Stimulated activated CD4-positive, alpha-beta T cell treated with anti-CD3 and anti-CD28 coated beads, Interleukin-15, amount 100 ng/mL, for 1 hour (primary cell): ENCODE data around the gene PPP1R15A.
"Not testable (repeated sequence)": the region's sequence is repeated elsewhere in the genome, so short reads cannot be mapped to it uniquely, and the experiment has no call there.

Experiments
- DNase-seq, 2 donors: peaks; one replicate each; pipeline ENCODE4 v3.0.0-alpha.2; 2020; ENCODE audit warnings: low read depth in 1 of 2, low spot score in 1 of 2

The PPP1R15A gene

DNA sequence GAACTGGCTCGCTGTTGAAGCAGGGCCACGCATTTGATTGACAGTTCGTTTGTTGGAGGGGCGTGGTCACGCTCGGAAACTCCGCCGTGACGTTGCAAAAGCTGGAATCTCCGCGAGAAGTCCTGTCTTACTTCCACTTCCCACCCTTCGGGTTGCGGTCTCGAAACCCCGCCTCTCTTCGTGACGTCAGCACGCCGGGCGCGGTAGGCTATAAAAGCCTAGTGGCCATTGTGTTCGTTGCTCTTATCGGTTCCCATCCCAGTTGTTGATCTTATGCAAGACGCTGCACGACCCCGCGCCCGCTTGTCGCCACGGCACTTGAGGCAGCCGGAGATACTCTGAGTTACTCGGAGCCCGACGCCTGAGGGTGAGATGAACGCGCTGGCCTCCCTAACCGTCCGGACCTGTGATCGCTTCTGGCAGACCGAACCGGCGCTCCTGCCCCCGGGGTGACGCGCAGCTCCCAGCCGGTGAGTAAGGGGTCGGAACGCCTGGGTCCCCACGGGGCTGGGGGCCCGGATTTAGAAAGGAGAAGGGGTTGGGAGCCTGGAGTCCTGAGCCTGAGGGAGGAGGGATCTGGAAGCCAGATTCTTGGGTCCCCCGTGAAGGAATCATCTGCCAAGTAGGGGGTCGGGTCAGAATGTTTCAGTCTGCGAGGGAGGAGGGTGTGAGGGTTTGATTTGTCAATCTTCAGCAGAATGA is at the start of gene PPP1R15A:
Gene PPP1R15A, plus strand, starts transcription at position 240 of the 702 bp plus-strand sequence. CDS start 813 bp downstream, outside the sequence.
- peak; percentile 96 to 99 for DNase-seq

DNA sequence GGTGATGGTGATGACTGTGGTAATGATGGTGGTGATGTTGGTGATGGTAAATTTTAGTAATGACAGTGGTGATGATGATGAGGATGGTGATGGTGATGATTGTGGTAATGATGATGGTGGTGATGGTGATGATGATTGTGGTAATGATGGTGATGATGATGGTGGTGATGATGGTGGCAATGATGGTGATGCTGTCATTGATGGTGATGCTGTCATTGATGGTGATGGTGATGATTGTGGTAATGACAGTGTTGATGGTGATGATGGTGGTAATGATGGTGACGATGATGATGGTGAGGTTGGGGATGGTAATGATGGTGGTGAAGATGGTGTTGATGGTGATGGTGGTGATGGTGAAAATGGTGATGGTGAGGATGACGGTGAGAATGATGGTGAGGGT is 49.7 kb upstream of the PPP1R15A start:
- no peak for DNase-seq

DNA sequence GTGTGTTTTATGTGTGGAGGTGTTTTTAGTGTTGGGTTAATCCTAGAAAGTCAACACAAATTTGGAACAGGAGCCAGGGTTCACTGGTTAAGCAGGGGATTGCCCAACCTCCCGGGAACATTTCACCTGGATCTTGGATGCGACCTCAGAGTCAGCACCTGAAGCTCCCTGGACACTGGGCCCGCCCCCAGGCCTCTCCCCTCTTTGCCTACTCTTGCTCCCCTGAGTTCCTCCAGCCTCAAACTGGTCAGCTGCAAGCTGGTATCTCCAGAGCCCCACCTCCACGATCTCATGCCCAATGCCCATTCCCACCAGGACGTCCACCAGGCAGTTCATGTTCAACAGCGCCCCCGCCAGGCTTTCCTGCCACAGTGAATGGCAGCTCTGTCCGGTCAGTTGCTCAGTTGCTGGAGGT is 45.6 kb upstream of the PPP1R15A start:
- no peak for DNase-seq

DNA sequence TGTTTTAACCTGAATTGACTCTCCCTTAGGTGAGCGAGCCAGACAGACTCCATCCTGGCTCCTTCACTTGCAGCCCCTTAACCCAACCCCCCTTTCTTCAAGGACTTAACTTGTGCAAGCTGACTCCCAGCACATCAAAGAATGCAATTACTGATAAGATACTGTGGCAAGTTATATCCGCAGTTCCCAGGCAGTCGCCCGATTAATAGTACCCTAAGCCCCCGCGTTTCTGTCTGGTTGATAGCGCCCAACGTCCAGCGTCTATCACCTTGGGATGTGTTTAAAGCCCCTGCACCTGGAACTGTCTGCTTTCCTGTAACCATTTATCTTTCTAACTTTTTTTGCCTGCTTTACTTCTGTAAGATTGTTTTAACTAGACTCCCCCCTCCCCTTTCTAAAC is 42.1 kb upstream of the PPP1R15A start:
- DNase-seq, result no peak

DNA sequence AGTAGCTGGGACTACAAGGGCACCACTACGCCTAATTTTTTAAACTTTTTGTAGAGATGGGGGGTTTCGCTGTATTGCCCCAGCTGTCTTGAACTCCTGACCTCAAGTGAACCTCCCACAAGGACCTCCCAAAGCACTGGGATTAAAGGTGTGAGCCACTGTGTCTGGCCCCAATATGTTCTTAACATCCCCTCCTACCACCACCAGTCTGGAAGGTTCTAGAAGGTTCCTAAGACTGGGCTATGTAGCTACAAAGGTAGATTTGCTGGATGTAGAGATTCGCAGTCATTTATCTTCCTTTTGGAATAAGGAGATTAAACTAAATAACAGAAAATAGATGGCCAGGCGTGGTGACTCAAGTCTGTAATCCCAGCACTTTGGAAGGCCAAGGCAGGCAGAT is 41.3 kb upstream of the PPP1R15A start:
- DNase-seq, result no peak

- no peak for DNase-seq
Measured at GRCh38 chr19:48833049-48833448, 39.2 kb upstream of the PPP1R15A start.

DNA sequence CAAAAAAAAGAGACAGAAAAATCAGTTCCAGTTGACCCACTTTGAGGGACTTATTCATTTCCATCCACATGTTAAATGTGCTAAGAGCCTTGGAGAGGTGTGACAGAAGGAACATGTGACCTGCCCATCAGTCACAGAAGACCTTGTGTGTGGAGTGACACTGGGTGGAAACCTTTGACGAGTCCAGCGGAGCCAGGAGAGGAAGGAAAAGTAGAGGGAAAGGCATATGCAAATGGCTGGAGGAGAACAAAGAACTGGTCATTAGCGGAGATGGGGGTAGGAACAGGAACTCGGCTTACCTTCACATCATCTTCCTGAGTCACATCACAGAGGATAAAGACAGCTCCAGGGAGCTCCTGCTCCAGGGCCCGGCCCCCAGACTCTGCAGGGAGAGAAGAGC is 38.2 kb upstream of the PPP1R15A start:
- no peak for DNase-seq

DNA sequence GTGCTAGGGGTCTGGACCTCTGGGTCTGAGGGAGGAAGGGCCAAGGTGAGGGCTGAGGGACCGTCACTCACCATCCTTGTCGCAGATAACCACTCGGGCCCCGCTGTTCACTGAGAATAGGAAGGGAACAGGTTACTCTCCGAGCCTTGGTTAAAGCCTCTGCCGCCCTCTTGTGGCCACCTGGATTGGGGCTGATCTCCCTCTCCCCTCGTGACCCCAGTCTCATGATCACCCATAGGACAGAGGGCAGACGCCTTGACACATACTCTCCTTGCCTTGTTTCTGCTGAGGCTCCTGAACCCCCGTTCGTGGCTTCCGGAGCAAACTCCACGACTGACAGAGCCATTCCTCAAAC is 36.5 kb upstream of the PPP1R15A start:
- peak; percentile 87 to 89 for DNase-seq

GRCh38 chr19:48836089-48837017 is 35.9 kb upstream of the PPP1R15A start, which contains the start of gene HSD17B14:
TSS of gene HSD17B14 (minus strand) at chr19:48836491. CDS start at chr19:48836411, 80 bp downstream.
- no peak for DNase-seq

DNA sequence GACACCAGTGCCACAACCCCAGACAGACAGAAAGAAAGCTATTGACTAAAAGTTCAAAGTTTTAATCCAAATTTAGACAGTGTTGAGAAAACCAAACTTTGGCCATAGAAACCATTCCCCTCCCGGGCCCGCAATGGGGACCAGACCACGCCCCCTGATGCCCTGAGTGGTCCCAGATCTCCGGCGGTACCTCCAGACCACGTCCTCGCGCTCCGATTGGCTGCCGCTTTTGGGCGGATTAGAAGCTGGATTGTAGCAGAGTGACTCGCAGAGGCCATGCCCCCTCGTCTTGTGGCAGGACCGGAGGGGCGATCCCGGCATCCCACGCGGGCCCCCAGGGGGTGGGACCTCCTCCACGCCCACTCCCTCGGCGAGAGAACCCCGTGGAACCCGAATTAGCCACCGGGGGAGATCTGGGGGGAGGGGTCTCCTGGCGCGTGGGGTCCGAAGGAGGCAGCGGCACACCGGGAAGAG is 35.1 kb upstream of the PPP1R15A start:
- peak; percentile 39 to 64 for DNase-seq

DNA sequence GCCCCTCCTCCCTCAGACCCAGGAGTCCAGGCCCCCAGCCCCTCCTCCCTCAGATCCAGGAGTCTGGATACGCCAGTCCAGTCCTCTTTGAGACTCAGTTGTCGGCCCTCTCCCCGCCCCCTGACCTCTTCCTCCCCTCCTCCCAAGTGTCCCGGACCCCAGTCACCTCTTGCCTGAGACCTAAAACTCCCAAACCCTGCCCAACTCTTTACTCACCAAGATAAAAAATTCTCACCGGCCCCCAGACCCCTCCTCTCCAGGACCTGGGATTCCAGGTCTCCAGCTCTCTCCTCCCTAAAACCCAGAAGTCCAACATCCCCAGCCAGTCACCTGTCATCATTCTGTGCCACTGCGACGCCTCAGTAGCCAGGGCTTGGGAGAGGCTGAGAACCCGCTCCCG is 34.5 kb upstream of the PPP1R15A start:
- DNase-seq, result no peak

DNA sequence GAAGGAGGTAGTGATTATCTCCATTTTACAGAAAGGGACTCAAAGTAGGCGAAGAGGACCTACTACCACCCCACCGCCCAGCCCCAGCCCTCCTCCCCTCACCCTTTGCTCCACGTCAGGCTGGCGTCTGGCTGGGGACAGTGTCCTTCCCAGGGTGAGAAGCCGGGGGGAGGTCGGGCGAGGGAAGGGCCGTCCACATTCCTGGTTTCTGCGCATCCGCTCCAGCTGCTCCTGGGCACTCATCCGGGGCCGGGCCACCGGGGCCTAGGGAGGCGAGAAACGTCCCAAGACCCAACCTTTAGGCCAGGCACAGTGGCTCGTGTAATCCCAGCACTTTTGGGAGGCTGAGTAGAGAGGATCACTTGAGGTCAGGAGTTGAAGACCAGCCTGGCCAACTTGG is 31.2 kb upstream of the PPP1R15A start:
- no peak for DNase-seq

DNA sequence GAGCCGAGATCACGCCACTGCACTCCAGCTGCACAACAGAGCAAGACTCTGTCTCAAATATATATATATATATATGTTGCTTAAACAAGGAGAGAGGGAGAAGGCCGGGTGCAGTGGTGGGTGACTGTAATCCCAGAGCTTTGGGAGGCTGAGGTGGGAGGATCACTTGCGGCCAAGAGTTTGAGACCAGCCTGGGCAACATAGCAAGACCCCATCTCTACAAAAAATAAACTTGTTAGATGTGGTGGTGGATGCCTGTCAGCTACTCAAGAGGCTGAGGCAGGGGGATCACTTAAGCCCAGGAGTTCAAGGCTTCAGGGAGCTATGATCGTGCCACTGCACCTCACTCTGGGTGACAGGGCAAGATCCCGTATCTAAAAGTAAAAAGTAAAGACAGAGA is 30.6 kb upstream of the PPP1R15A start:
- no peak for DNase-seq

- DNase-seq, result no peak
Measured at GRCh38 chr19:48842789-48843162, 29.4 kb upstream of the PPP1R15A start.

DNA sequence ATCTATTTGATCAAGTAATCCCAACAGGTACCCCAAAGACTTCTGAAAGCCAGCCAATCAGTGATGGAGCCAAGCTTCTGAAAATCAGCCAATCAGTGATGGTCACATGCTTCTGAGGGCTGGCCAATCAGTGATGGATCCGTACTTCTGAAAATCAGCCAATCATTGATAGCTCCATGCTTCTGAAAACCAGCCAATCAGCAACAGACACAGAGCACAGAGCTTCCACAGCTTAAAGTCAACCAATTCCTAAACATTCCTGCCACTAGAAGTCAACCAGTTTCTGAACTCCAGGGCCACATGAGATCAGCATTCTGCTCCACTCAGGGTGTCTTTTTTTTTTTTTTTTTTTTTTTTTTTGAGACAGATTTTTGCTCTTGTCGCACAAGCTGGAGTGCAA is 27.7 kb upstream of the PPP1R15A start:
- no peak for DNase-seq

DNA sequence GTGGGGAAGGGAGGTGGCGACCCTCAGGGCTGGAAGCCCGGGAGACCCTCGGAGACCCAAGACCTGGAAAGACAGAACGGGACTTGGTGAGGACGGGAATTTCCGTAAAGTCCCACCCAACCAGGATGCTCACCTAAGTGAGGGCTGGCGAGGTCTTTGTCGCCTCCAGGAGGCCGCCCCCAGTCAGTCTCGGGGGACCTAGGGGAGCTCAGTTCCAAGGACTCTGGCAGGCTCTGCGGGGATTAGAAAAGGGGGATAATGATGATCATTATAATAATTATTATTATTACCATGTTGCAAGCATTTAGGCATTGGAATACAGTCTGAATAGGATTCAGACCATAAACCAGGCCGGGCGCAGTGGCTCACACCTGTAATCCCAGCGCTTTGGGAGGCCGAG is 26.8 kb upstream of the PPP1R15A start:
- no peak for DNase-seq

- not testable (repeated sequence) for DNase-seq
Measured at GRCh38 chr19:48846659-48847058, 25.6 kb upstream of the PPP1R15A start.

DNA sequence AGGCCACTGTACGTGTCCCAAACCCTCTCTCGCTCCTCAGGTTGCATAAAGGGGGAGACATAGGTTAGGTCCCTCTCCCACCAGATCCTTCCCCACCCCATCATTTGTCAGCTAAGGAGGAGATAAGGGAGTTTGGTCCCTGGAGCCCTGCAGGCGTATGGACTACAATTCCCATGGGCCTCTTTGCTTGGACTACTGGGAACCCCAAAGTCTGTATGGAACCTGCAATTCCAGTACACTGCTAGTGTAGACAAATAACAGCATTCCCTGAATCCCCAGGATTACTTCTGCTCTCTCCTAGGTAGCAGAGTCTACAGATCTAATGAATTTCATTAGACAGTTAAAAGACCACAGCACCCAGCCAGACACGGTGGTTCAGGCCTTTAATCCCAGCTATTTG is 19.9 kb upstream of the PPP1R15A start:
- no peak for DNase-seq

DNA sequence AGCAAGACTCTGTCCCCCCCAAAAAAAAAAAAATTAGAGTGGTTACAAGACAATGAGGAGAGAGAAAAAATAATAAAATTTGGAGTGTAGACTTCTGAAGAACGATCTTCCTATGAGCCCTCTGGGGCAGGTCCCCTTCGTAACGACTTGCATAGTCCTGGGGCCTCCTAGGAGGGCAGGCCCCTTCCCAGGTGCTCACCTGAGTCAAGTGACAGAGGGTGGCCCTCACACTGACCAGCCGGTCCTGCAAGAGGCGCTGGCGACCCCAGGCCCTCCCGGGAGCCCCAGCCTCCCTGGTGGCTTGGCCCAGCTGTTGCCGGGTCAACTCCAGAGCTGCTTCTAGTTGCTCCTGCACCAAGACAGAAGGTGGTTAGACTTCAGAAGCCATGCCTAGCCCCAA is 18.7 kb upstream of the PPP1R15A start:
- DNase-seq, result no peak

GRCh38 chr19:48854103-48854502 is 18.1 kb upstream of the PPP1R15A start:
- DNase-seq, result no peak

- DNase-seq, result no peak
Measured at GRCh38 chr19:48856921-48857320, 15.3 kb upstream of the PPP1R15A start.
